ENCODE measurements around the gene LVRN. TPM values are rescaled to one million over a fixed set of nuclear protein-coding genes. Genes with fewer than 3 reads are reported as not detected.

The LVRN gene
- total and polyA plus RNA-seq, 2 of the 4 experiments (the other 2 are of a cell fraction), result 0.10 to 0.18 TPM

GRCh38 chr5:115995351-115995750, 33.1 kb downstream of the LVRN start:
- Histone ChIP-seq H3K14ac (replicated peaks; ENCODE audit: low read depth, low read length) (no peak overlapping the region), H2BK20ac (ENCODE audit: low read depth, low read length) (no peak overlapping the region), H4K20me1 (ENCODE audit: insufficient read depth, low read length) (no peaks in the 10 kb centered on the region), H3K9ac (ENCODE audit: low read depth, low read length) (no peak overlapping the region), H4K91ac (ENCODE audit: insufficient read depth, low read depth, low read length) (no peak overlapping the region), H2BK15ac (ENCODE audit: low read depth, low read length) (no peak overlapping the region), H2AK5ac (ENCODE audit: low read depth, low read length) (no peak overlapping the region), H3K4me2 (ENCODE audit: low read depth, low read length) (no peak overlapping the region), H3K27ac (ENCODE audit: insufficient read depth, low read length) (no peak overlapping the region), H3K4me3 (ENCODE audit: insufficient read depth, low read depth, low read length) (no peak overlapping the region), H3K36me3 (ENCODE audit: control insufficient read depth, insufficient read depth, low read length) (no peaks in the 10 kb centered on the region), H3K4me1 (ENCODE audit: control insufficient read depth, insufficient read depth, low read length) (peaks cover 1% of the 10 kb centered on the region; the same call in 1 of the 2 replicates), H3K9me3 (ENCODE audit: control insufficient read depth, insufficient read depth, low read length) (no peaks in the 10 kb centered on the region), H3K27me3 (ENCODE audit: control insufficient read depth, insufficient read depth, low read length) (no peaks in the 10 kb centered on the region), H2BK5ac (ENCODE audit: low read depth, low read length, poor library complexity, severe bottlenecking) (no peak overlapping the region), H2AFZ (replicated peaks; ENCODE audit: low read length, poor library complexity) (no peak overlapping the region), H4K5ac (ENCODE audit: low read depth, low read length) (no peak overlapping the region), H2AK9ac (replicated peaks; ENCODE audit: low read depth, low read length, poor library complexity) (no peak overlapping the region), H3K79me1 (ENCODE audit: low read depth in 1 of 2, low read length in 2 of 2) (no peaks in the 10 kb centered on the region), H2BK120ac (ENCODE audit: low read depth, low read length) (no peak overlapping the region), H3K18ac (ENCODE audit: low read depth, low read length) (no peak overlapping the region), H3K56ac (ENCODE audit: extremely low read depth, insufficient read depth, low read length) (no peak overlapping the region), H4K8ac (ENCODE audit: low read depth in 2 of 2, low read length in 2 of 2) (no peak overlapping the region), H3K9me1 (ENCODE audit: insufficient read depth, low read length) (no peaks in the 10 kb centered on the region), H3K23ac (ENCODE audit: low read depth, low read length) (no peak overlapping the region), H3K4ac (ENCODE audit: low read depth, low read length) (no peak overlapping the region)
- ChIA-PET POLR2A (ENCODE audit: unreplicated experiment) (no interaction called here), CTCF (no interaction called here)
- intact Hi-C loops (cut with micrococcal nuclease), result no loop called here
- TF ChIP-seq MAFK (IDR thresholded peaks at IDR 0.05; ENCODE audit: low read depth, low read length), result no peak
- TF ChIP-seq CEBPB (IDR thresholded peaks at IDR 0.05; ENCODE audit: low read depth, low read length), result no peak
- no peak for TF ChIP-seq RAD21 (IDR thresholded peaks at IDR 0.05; ENCODE audit: low read length)
- no peak for TF ChIP-seq POLR2A (IDR thresholded peaks at IDR 0.05; ENCODE audit: low read depth, low read length)
- no peak for TF ChIP-seq SMC3 (IDR thresholded peaks at IDR 0.05; ENCODE audit: low read depth, low read length)
- no peak for TF ChIP-seq MXI1 (IDR thresholded peaks at IDR 0.05; ENCODE audit: borderline replicate concordance, low read depth, low read length)
- TF ChIP-seq FOS (IDR thresholded peaks at IDR 0.05; ENCODE audit: low read depth, low read length), result no peak
- no peak for TF ChIP-seq NFE2L2 (IDR thresholded peaks at IDR 0.05; ENCODE audit: low read depth, low read length)
- TF ChIP-seq MAZ (IDR thresholded peaks at IDR 0.05; ENCODE audit: borderline replicate concordance, low read depth, low read length), result no peak
- TF ChIP-seq BHLHE40 (IDR thresholded peaks at IDR 0.05; ENCODE audit: low read depth, low read length), result no peak
- TF ChIP-seq ELK1 (IDR thresholded peaks at IDR 0.05; ENCODE audit: borderline replicate concordance, low read depth, low read length), result no peak
- TF ChIP-seq USF2 (IDR thresholded peaks at IDR 0.05; ENCODE audit: low read depth, low read length), result no peak
- no peak for TF ChIP-seq RFX5 (IDR thresholded peaks at IDR 0.05; ENCODE audit: low read depth, low read length)
- no peak for TF ChIP-seq RCOR1 (IDR thresholded peaks at IDR 0.05; ENCODE audit: insufficient replicate concordance, low read length)
- no peak for TF ChIP-seq CHD1 (IDR thresholded peaks at IDR 0.05; ENCODE audit: low read depth, low read length)
- TF ChIP-seq CTCF (conservative IDR thresholded peaks at IDR 0.05; ENCODE audit: low read depth, low read length), result no peak
- dilution Hi-C loops (cut with HindIII; ENCODE audit: low sequenced_read_pairs, unreplicated experiment), result no loop called here
- BruUV-seq (replicated peaks), result no TSS peak
- 80% methylated on average over 1 of the region's 6 CpGs; no CpG with 5 or more reads in 1 of the 2 experiments for WGBS, 2 experiments (ENCODE audit: extremely low coverage in 2 of 2, insufficient read length in 1 of 2)
- no peak for DNase-seq
- in situ Hi-C loops (cut with MboI; ENCODE audit: low sequenced_read_pairs), result no loop called here
- ATAC-seq (ENCODE audit: low read depth), result no peak
